Occipital lobe (tissue), 2 donors: Measurements from ENCODE around the gene TMEM138. TPM values are rescaled to one million over a fixed set of nuclear protein-coding genes. Genes with fewer than 3 reads are reported as not detected.

ENCODE experiments used
- DNase-seq: peaks from one replicate; lab custom pipeline; 2025; lab: John Stamatoyannopoulos, UW
- total RNA-seq: library from RNA; depleted of rRNA; stranded (reverse); fragments of >200 nt; gene quantifications from one replicate; pipeline ENCODE4 v1.2.3, GENCODE V29; 2014

The TMEM138 gene
- total RNA-seq, 1 donor from 2014 or later = 24.2 TPM

DNA sequence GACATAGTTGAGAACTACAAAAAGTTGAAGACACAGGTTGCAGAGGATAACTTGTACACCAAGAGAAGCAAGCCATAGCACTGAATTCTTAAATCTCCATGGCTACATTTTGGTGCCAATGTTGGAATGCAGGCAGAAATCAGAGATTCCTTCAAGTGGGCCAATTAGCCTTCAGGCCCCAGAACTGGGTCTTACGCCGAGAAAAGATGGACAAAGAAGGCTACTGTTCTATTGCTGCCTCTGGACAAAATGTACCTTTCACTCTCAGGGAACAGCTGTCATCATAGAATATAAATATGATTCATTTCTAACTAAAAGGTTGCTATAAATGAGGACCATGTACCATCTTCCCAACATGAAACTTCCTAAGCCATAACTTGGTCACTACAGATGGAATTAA lies 43.9 kb downstream of the TMEM138 start:
- DNase-seq = no peak

DNA sequence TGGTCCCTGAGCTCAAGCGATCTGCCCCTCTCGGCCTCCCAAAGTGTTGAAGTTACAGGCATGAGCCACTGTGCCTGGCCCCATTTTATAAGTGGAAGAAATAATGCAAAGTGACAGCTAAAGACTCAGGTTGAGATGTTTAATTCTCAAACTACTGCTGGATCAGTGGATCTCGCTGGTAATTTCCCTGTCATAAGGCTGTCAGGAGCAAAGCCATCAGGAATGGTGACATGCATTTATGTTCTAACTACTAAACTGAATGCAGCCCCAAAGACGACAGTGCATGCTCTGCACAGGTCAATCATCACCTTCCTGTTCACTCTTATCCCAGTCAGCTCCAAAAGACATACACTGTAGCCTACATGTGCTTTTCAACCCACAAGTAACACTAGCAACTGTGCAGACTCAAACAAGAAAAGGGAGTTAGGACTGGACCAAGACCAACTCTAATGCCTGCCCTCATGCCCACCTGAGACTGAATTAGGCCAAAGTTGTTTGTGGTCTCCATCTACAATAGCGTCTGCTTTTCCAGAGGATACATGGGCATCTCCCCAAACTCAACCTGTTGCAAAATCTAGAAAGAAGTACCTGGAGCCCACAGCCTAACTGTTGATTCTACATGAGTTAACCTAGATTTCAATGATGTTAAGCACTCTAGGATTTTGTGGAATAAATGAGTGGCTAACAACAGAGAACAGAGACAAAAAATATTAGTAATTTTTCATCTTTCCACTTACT lies 45.0 kb downstream of the TMEM138 start:
- no peak for DNase-seq

DNA sequence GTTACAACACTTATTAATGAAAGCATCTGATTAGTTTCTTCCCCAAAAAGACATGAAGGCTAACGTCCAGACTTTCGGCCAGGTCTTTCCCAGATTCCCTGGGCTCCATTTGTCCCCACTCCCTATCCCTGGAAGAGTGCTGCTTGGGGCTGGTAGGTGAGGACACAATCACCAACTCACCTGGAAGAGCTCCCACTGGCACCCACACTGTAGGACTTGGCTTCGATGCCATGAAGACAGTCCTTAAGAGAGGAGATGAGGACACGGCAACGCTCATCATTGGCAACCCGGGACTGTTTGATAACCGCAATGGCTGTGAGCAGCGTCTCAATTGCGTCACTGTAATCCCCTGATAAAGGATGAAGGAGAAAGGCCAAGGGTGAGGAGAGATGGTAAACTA lies 49.4 kb downstream of the TMEM138 start:
- DNase-seq = no peak

DNA sequence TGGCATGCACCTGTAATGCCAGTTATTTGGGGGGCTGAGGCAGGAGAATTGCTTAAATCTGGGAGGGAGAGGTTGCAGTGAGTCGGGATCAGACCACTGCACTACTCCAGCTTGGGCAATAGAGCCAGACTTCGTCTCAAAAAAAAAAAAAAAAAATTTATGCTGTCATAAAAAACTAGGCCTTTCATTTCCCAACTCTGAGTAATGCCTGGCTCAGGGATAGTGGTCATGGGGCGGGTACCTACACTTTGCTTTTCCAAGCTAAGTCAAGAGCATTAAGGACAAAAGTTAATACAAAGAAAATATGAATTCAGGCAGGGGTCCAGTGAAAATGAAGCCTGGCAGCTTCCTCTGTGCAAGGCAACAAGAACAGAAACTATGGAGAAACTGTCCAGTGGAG lies 51.3 kb downstream of the TMEM138 start:
- DNase-seq = no peak

DNA sequence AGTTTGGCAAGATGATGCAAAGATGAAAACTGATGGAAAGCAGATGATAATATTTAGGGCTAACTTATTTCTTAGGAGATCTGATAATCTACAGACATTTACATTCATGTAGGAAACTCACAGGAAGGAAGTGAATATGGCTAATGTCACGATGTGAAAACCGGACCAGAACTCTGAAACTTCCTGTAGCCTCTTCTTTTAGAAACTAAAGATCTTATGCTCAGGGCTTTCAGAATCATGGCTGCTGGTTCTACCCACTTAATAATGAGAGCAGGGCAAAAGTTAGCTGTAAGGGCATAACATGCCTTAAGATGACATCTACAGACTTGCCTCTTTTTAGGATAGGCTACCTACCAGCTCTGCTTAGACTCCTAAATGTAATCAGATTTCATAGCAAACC lies 52.4 kb downstream of the TMEM138 start:
- DNase-seq = no peak

DNA sequence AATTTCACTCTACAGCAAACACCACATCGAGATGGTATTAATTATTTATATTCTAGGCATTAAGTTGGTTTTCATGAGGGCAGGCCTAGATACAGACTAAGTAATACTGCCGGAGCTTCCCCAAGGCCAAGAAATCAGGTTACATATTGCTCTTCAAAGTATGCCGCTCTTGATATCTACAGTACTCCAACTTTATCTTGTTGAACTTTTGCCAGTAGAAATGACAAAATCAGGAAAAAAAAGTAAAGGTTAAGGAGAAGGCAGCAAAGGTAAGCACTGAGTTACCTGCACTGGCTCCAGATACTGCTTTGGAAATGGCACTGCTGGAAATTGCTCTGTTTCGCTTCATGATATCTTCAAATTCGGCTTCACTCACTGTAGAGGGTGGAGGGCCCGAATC lies 53.2 kb downstream of the TMEM138 start:
- DNase-seq = no peak

DNA sequence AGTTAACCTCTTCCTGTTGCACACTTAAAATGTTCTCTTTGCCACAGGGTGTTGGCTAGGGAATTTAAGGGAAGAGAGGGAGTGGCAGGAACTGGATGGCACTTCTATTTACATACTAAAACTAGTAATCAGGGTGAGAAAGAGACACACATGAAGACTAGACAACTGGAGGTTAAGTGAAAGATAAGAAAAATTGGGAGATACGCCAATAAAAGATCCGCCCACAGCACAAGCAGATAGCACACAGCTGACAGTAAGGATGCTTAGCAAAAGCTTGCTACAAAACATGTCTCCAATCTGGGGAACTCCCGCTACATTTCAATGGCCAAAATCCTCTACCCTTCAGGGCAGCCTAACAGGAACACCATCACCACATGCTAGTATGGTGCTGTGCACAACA lies 54.8 kb downstream of the TMEM138 start:
- DNase-seq = no peak

DNA sequence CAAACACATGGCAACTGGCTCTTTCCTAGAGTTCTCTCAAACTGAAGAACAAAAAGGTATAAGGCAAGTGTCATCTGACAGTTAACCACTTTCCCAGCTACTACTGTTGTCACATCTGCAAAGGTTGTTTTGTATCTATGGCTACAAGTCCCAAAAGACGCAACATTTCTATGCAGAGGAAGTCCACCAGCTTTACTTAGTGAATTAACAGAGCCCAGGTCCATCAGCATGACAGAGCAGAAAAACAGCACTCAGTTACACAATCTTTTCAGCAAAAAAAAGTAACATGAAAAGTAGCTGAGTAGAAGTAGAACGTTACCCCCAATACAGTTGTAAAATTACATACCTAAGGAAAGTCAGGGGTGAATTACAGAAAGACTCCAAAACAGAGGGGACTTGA lies 55.5 kb downstream of the TMEM138 start:
- DNase-seq = no peak

DNA sequence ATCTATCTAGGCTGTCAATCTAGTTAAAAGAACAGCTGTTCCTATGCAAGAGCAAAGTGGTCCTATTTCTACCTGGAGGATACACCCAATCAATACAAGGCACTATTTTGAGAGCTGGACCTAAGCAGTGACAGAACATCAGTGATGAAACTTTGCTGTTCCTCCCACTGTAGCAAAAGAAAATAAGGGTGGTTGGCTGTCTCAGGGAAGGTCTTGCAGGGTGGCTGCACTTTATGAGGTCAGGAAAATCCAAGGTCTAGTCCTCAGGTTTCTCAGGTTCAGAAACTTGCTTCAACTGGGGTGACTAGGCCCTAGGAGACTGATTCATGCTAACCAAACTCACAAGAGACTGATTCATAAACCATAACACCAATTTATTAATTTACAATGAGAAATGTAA lies 56.0 kb downstream of the TMEM138 start:
- DNase-seq = no peak

Other genes starting within 250 kb of the TMEM138 start
- gene VPS37C, start 200.9 kb upstream of the TMEM138 start, total RNA-seq = 4.5 TPM
- 0.31 TPM for gene PGA3, start 158.9 kb upstream of the TMEM138 start, total RNA-seq
- gene PGA4, start 140.0 kb upstream of the TMEM138 start, total RNA-seq = 0.31 TPM
- gene PGA5, start 121.2 kb upstream of the TMEM138 start, total RNA-seq = not detected
- gene VWCE, start 67.1 kb upstream of the TMEM138 start, total RNA-seq = 2.7 TPM
- 210 TPM for gene DDB1, start 29.3 kb upstream of the TMEM138 start, total RNA-seq
- 10.6 TPM for gene TKFC, start 29.1 kb upstream of the TMEM138 start, total RNA-seq
- 8.9 TPM for gene CYB561A3, start 492 bp upstream of the TMEM138 start, total RNA-seq
- gene TMEM216, start 30.2 kb downstream of the TMEM138 start, total RNA-seq = 10.1 TPM
- 25.1 TPM for gene CPSF7, start 67.6 kb downstream of the TMEM138 start, total RNA-seq
- gene SDHAF2, start 67.8 kb downstream of the TMEM138 start, total RNA-seq = 27.6 TPM
- 3.1 TPM for gene LRRC10B, start 146.4 kb downstream of the TMEM138 start, total RNA-seq
- 15.1 TPM for gene SYT7, start 218.7 kb downstream of the TMEM138 start, total RNA-seq